ENCODE results near the gene OR8K3.

Gene OR8K3

GRCh38 chr11:56331861-56332491 lies 17.0 kb downstream of the OR8K3 start:
- H3K4me1 ChIP-seq (ENCODE audit: control insufficient read depth, low read length): no peaks in the 10 kb centered on the region
- no peaks in the 10 kb centered on the region for H3F3A ChIP-seq (ENCODE audit: control insufficient read depth, insufficient read depth)
- H3K4me3 ChIP-seq (ENCODE audit: low read length): no peak overlapping the region
- H3K79me2 ChIP-seq (ENCODE audit: control insufficient read depth, low read length): no peaks in the 10 kb centered on the region
- H3K27me3 ChIP-seq (ENCODE audit: control insufficient read depth, low read length): no peaks in the 10 kb centered on the region
- no peaks in the 10 kb centered on the region for H3K9me3 ChIP-seq (ENCODE audit: control insufficient read depth, insufficient read depth, low read length)
- no peaks in the 10 kb centered on the region for H3K36me3 ChIP-seq (ENCODE audit: control insufficient read depth, low read length)
- no peak overlapping the region for H3K4me2 ChIP-seq (ENCODE audit: low read length)
- no peak overlapping the region for H3K27ac ChIP-seq (ENCODE audit: low read depth, low read length)
- no peak for TF ChIP-seq CTCF (IDR thresholded peaks at IDR 0.05; ENCODE audit: low read depth, low read length, poor library complexity, severe bottlenecking)
- no peak for TF ChIP-seq EZH2phosphoT487 (IDR thresholded peaks at IDR 0.05; ENCODE audit: borderline replicate concordance, low read length)
- no peaks in the 10 kb centered on the region for H4K20me1 ChIP-seq (ENCODE audit: control insufficient read depth, insufficient read depth, low read depth, low read length)
- no peaks in the 10 kb centered on the region; the same call in 1 of the 2 replicates for H3K9me2 ChIP-seq (replicated peaks; ENCODE audit: control insufficient read depth, low read length)

DNA sequence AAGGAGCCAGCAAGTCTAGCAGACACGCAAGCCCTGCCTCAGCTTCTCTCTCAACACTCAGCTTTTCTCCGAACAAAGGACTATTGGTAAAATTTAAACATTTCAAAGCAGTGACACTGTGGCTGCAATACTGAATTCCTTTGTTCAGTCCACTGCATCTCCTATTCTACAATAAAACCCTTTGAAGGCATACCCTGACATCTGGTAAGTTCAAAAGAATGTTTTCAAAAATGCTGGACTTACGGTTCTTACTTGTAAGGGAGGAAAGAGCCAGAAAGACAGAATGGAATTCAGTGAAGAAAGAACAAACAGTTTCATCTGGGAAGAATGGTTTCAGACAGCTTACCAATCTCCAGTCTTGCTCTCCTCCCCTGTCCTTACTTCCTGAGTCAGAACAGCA lies 18.2 kb downstream of the OR8K3 start:
- Histone ChIP-seq H3K9me3 (ENCODE audit: control insufficient read depth, insufficient read depth, low read length) (no peaks in the 10 kb centered on the region), H3K27ac (ENCODE audit: low read depth, low read length) (no peak overlapping the region), H3K9me2 (replicated peaks; ENCODE audit: control insufficient read depth, low read length) (no peaks in the 10 kb centered on the region; the same call in 1 of the 2 replicates), H3K4me3 (ENCODE audit: low read length) (no peak overlapping the region), H3F3A (ENCODE audit: control insufficient read depth, insufficient read depth) (no peaks in the 10 kb centered on the region), H3K4me2 (ENCODE audit: low read length) (no peak overlapping the region), H3K79me2 (ENCODE audit: control insufficient read depth, low read length) (no peaks in the 10 kb centered on the region), H3K27me3 (ENCODE audit: control insufficient read depth, low read length) (no peaks in the 10 kb centered on the region), H3K36me3 (ENCODE audit: control insufficient read depth, low read length) (no peaks in the 10 kb centered on the region), H3K4me1 (ENCODE audit: control insufficient read depth, low read length) (no peaks in the 10 kb centered on the region), H4K20me1 (ENCODE audit: control insufficient read depth, insufficient read depth, low read depth, low read length) (no peaks in the 10 kb centered on the region)
- TF ChIP-seq EZH2phosphoT487 (IDR thresholded peaks at IDR 0.05; ENCODE audit: borderline replicate concordance, low read length) (no peak), CTCF (IDR thresholded peaks at IDR 0.05; ENCODE audit: low read depth, low read length, poor library complexity, severe bottlenecking) (no peak)

DNA sequence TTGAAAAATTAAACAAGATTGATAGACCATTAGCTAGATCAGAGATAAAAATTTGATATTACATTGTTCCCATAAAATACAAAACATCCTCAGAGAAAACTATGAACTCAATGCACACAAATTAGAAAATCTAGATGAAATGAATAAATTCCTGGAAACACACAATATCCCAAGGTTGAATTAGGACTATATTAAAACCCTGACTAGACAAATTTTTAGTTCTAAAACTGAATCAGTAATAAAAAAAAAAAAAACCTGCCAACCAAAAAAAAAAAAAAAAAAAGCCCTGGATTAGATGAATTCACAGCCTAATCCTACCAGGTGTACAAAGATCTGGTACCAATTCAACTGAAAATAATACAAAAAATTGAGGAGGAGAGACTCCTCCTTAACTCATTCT lies 25.3 kb downstream of the OR8K3 start:
- no peaks in the 10 kb centered on the region for H3F3A ChIP-seq (ENCODE audit: control insufficient read depth, insufficient read depth)
- H3K9me2 ChIP-seq (replicated peaks; ENCODE audit: control insufficient read depth, low read length): no peaks in the 10 kb centered on the region; the same call in 1 of the 2 replicates
- H3K9me3 ChIP-seq (ENCODE audit: control insufficient read depth, insufficient read depth, low read length): no peaks in the 10 kb centered on the region
- H3K27me3 ChIP-seq (ENCODE audit: control insufficient read depth, low read length): no peaks in the 10 kb centered on the region
- no peak overlapping the region for H3K27ac ChIP-seq (ENCODE audit: low read depth, low read length)
- no peaks in the 10 kb centered on the region for H3K4me1 ChIP-seq (ENCODE audit: control insufficient read depth, low read length)
- H4K20me1 ChIP-seq (ENCODE audit: control insufficient read depth, insufficient read depth, low read depth, low read length): no peaks in the 10 kb centered on the region
- no peak for TF ChIP-seq EZH2phosphoT487 (IDR thresholded peaks at IDR 0.05; ENCODE audit: borderline replicate concordance, low read length)
- no peak for TF ChIP-seq CTCF (IDR thresholded peaks at IDR 0.05; ENCODE audit: low read depth, low read length, poor library complexity, severe bottlenecking)
- no peak overlapping the region for H3K4me3 ChIP-seq (ENCODE audit: low read length)
- no peaks in the 10 kb centered on the region for H3K36me3 ChIP-seq (ENCODE audit: control insufficient read depth, low read length)
- H3K4me2 ChIP-seq (ENCODE audit: low read length): no peak overlapping the region
- no peaks in the 10 kb centered on the region for H3K79me2 ChIP-seq (ENCODE audit: control insufficient read depth, low read length)

Data from DOHH2 (cell line).